ENCODE data around the gene MYO16.

MYO16 gene

DNA sequence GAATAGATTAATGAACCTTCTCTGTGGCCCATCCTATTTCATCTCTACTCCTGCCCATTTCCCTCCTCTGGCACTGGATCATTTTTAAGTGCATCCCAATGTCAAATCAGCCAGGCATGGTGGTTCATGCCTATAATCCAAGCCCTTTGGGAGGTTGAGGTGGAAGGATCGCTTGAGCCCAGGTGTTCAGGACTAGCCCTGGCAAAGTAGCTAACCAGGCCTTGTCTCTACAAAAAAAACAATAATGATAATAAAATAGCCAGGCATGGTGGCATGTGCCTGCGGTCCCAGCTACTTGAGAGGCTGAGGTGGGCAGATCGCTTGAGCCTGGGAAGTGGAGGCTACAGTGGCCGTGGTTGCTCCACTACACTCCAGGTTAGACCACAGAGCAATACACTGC is 517.0 kb downstream of the MYO16 start:
- no peak for DNase-seq (ENCODE audit: insufficient read length, low spot score)
- FAIRE-seq = no peak
- TF ChIP-seq PAX5 (IDR thresholded peaks at IDR 0.05; ENCODE audit: insufficient read depth, low read length, severe bottlenecking) (no peak), POLR2AphosphoS5 (IDR thresholded peaks at IDR 0.05; ENCODE audit: low read depth, low read length) (no peak), SPI1 (IDR thresholded peaks at IDR 0.05; ENCODE audit: low read depth, low read length) (no peak), POLR2A (IDR thresholded peaks at IDR 0.05; ENCODE audit: low read depth, low read length) (no peak), POU2F2 (IDR thresholded peaks at IDR 0.05; ENCODE audit: low read depth, low read length) (no peak), TAF1 (IDR thresholded peaks at IDR 0.05; ENCODE audit: low read depth, low read length) (no peak)

DNA sequence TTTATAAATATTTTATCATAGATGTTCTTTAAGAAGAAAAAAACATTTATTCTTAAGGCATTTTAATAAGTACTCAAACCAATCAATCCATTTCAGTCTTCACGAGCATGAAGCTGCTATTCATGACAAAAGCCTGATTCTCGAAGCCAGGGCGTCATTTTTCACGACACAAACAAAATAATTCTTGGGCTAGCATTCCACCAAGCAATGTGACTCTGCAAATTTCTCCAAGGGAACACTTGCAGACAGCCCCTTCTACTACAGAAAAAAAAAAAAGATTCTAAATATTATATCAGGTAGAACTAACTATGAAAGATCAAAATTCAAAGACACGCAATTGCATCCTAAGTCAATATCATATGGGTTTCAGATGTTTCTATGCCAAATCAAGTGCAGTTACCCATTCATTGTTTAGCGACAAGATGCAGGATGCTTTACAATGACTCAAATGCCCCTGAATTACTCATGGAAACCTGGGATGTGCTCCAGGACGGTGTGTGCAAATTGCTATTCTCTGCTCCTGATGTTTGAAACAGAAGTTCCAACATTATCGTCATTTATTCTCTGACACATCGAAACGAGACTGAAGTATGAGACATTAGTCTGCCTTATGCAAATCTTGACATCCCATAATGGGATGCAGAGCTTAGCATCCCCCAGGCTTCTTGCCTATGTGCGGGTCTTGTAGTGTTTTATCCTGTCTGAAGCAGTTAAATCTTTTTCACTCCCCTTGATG is 517.7 kb downstream of the MYO16 start:
- no peak for TF ChIP-seq POLR2A (IDR thresholded peaks at IDR 0.05; ENCODE audit: low read depth, low read length)
- TF ChIP-seq TAF1 (IDR thresholded peaks at IDR 0.05; ENCODE audit: low read depth, low read length) = no peak
- no peak for TF ChIP-seq POLR2AphosphoS5 (IDR thresholded peaks at IDR 0.05; ENCODE audit: low read depth, low read length)
- TF ChIP-seq PAX5 (IDR thresholded peaks at IDR 0.05; ENCODE audit: insufficient read depth, low read length, severe bottlenecking) = no peak
- TF ChIP-seq POU2F2 (IDR thresholded peaks at IDR 0.05; ENCODE audit: low read depth, low read length) = no peak
- no peak for TF ChIP-seq SPI1 (IDR thresholded peaks at IDR 0.05; ENCODE audit: low read depth, low read length)
- FAIRE-seq = no peak

DNA sequence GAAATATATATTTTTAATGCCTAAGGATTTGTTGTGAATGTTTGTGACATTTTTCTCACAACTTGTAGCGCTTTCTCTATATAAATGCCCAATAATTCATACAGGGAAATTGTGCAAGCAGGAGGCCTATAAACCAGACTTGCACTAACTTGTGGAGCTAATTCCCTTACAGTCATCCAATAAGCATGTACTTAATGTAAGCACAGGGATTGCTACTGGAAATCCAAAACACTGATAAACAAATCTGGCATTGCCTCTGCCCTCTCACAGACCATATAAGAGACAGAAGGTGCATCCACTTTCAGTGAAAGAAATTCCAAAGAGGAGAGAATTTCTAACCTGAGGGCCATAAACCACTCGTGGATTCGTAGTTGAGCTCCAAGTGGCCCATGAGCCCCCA is 518.8 kb downstream of the MYO16 start:
- DNase-seq (ENCODE audit: insufficient read length, low spot score) (no peak), FAIRE-seq (no peak)
- TF ChIP-seq POLR2AphosphoS5 (IDR thresholded peaks at IDR 0.05; ENCODE audit: low read depth, low read length) (no peak), PAX5 (IDR thresholded peaks at IDR 0.05; ENCODE audit: insufficient read depth, low read length, severe bottlenecking) (no peak), TAF1 (IDR thresholded peaks at IDR 0.05; ENCODE audit: low read depth, low read length) (no peak), POU2F2 (IDR thresholded peaks at IDR 0.05; ENCODE audit: low read depth, low read length) (no peak), SPI1 (IDR thresholded peaks at IDR 0.05; ENCODE audit: low read depth, low read length) (no peak), POLR2A (IDR thresholded peaks at IDR 0.05; ENCODE audit: low read depth, low read length) (no peak)

More for the DNA sequence above, 517.7 kb downstream of the MYO16 start:
- DNase-seq (ENCODE audit: insufficient read length, low spot score) = no peak

DNA sequence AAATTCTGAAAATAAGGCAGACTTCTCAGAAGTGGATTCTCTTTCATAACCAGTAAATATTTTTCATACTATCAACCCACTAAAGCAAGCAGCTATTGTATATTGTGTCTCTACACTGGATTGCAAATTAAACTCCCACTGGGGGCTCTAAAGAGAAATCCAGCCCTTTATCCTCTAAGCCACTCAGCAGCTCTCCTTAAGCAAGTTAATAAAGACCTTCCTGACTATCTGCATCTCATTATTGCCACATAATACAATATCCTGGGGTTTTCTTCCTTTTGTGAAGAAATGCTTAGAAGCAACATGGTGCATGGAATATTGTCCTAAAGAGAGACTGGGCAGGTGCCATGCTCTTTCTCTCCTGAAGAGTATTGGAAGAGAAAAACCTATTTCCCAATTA is 521.3 kb downstream of the MYO16 start:
- DNase-seq (ENCODE audit: insufficient read length, low spot score) = no peak
- no peak for FAIRE-seq
- TF ChIP-seq SPI1 (IDR thresholded peaks at IDR 0.05; ENCODE audit: low read depth, low read length) (no peak), TAF1 (IDR thresholded peaks at IDR 0.05; ENCODE audit: low read depth, low read length) (no peak), POLR2A (IDR thresholded peaks at IDR 0.05; ENCODE audit: low read depth, low read length) (no peak), POU2F2 (IDR thresholded peaks at IDR 0.05; ENCODE audit: low read depth, low read length) (no peak), POLR2AphosphoS5 (IDR thresholded peaks at IDR 0.05; ENCODE audit: low read depth, low read length) (no peak), PAX5 (IDR thresholded peaks at IDR 0.05; ENCODE audit: insufficient read depth, low read length, severe bottlenecking) (no peak)

DNA sequence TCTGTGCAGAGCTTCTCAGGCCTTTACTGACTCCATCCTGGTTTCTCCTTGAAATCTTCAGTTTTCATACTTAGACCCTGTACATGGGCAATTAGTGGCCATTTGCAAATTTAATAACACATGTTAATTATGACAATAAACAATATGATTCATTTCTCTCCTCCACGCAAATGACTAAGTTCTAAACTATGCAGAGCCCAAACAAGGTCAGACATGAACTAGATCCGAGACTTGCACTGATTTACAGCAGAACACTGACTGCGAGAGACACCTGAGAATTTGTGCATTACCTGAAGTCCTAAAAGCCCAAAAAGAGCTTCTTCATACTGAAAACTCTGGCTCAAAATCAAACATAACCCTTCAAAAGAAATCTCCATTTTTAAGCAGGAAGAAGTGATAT is 521.8 kb downstream of the MYO16 start:
- FAIRE-seq (no peak), DNase-seq (ENCODE audit: insufficient read length, low spot score) (no peak)
- TF ChIP-seq PAX5 (IDR thresholded peaks at IDR 0.05; ENCODE audit: insufficient read depth, low read length, severe bottlenecking) = no peak
- no peak for TF ChIP-seq POLR2A (IDR thresholded peaks at IDR 0.05; ENCODE audit: low read depth, low read length)
- TF ChIP-seq POLR2AphosphoS5 (IDR thresholded peaks at IDR 0.05; ENCODE audit: low read depth, low read length) = no peak
- no peak for TF ChIP-seq TAF1 (IDR thresholded peaks at IDR 0.05; ENCODE audit: low read depth, low read length)
- no peak for TF ChIP-seq SPI1 (IDR thresholded peaks at IDR 0.05; ENCODE audit: low read depth, low read length)

DNA sequence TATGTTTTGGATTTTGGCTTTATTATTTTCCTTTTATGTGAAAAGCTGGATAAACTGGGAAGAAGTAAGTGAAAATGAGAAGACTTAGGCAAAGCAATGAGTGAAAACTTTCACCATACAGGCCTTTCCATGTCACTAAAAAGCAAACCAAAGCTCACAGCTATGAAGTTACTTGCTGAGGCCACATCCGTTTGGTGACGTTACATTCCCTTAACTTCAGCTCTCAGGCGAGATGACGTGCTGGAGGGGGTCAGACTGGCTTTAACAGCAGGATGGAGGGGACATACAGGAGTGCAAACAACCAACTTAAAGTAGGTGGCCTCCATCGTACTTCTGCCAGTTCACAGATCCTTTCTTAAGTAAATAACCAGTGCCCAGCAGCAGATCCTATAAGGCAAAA is 522.3 kb downstream of the MYO16 start:
- FAIRE-seq = no peak
- DNase-seq (ENCODE audit: insufficient read length, low spot score) = no peak
- no peak for TF ChIP-seq SPI1 (IDR thresholded peaks at IDR 0.05; ENCODE audit: low read depth, low read length)
- no peak for TF ChIP-seq TAF1 (IDR thresholded peaks at IDR 0.05; ENCODE audit: low read depth, low read length)
- no peak for TF ChIP-seq POU2F2 (IDR thresholded peaks at IDR 0.05; ENCODE audit: low read depth, low read length)
- no peak for TF ChIP-seq POLR2A (IDR thresholded peaks at IDR 0.05; ENCODE audit: low read depth, low read length)
- no peak for TF ChIP-seq POLR2AphosphoS5 (IDR thresholded peaks at IDR 0.05; ENCODE audit: low read depth, low read length)
- TF ChIP-seq PAX5 (IDR thresholded peaks at IDR 0.05; ENCODE audit: insufficient read depth, low read length, severe bottlenecking) = no peak

DNA sequence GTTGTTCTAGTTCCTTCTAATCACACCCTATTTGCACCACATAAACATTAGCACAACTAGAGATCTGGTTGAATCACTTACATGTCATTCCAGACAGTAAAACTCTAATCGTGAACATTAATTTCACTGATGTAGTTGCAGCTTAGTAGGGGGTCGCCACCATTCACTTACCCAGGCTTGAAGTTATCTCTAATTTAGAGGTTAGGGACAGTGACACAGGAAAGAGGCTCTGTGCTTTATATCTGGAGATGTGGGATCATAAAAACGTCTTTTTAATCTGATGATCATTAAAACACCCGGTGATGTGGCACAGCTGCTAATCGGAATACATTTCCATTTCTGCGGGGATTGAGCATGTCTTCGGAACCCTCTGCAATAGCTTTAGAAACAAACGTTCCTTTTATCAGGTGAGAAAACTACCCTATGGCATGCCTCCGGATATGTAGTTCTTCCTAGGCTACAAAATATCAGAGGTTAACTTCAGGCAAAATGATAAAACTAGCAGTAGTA is 523.0 kb downstream of the MYO16 start:
- TF ChIP-seq PAX5 (IDR thresholded peaks at IDR 0.05; ENCODE audit: insufficient read depth, low read length, severe bottlenecking) (no peak), TAF1 (IDR thresholded peaks at IDR 0.05; ENCODE audit: low read depth, low read length) (no peak), POLR2AphosphoS5 (IDR thresholded peaks at IDR 0.05; ENCODE audit: low read depth, low read length) (no peak), POLR2A (IDR thresholded peaks at IDR 0.05; ENCODE audit: low read depth, low read length) (no peak), POU2F2 (IDR thresholded peaks at IDR 0.05; ENCODE audit: low read depth, low read length) (no peak), SPI1 (IDR thresholded peaks at IDR 0.05; ENCODE audit: low read depth, low read length) (no peak)
- no peak for FAIRE-seq
- no peak for DNase-seq (ENCODE audit: insufficient read length, low spot score)

DNA sequence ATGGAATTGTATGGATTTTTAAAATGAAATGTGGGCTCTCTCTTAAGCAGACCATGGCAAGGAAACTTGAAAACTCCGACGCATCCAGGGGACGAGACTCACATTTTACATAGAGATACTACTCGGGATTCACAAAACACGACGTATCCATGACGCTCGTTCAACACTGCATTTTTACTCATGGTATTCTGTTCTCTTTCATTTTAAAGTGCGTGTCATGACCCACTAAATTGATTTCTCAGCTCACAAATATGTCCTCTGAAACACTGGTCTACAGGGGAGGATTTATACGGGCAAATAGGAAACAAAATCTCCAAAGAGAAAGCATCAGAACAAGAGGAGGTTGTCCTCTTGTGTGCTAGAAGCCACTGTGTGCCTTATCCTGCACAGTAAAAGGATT is 523.5 kb downstream of the MYO16 start:
- TF ChIP-seq POLR2AphosphoS5 (IDR thresholded peaks at IDR 0.05; ENCODE audit: low read depth, low read length) = no peak
- FAIRE-seq (no peak), DNase-seq (ENCODE audit: insufficient read length, low spot score) (no peak)

DNA sequence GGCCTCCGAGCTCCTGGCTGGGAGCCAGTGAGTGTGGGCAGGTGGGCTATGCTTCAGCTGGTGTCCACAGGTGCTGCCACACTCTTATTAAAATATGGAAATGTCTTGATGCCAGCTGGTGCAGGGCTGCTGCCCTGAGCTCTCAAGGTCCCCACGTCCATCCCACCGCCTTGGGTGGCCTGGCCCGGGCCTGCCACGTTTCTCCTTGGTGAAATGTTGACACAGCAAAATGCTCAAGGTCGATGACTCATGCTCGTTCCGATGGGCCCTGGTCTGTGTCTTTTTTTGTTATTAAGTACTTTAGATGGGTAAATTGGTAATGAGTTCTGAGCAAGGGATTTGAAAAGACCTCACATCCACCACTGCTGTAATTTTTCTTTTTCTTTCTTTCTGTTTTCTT is 524.7 kb downstream of the MYO16 start:
- DNase-seq (ENCODE audit: insufficient read length, low spot score) = no peak
- no peak for FAIRE-seq
- TF ChIP-seq POLR2A (IDR thresholded peaks at IDR 0.05; ENCODE audit: low read depth, low read length) (no peak), TAF1 (IDR thresholded peaks at IDR 0.05; ENCODE audit: low read depth, low read length) (no peak), POU2F2 (IDR thresholded peaks at IDR 0.05; ENCODE audit: low read depth, low read length) (no peak), PAX5 (IDR thresholded peaks at IDR 0.05; ENCODE audit: insufficient read depth, low read length, severe bottlenecking) (no peak), POLR2AphosphoS5 (IDR thresholded peaks at IDR 0.05; ENCODE audit: low read depth, low read length) (no peak), SPI1 (IDR thresholded peaks at IDR 0.05; ENCODE audit: low read depth, low read length) (no peak)

DNA sequence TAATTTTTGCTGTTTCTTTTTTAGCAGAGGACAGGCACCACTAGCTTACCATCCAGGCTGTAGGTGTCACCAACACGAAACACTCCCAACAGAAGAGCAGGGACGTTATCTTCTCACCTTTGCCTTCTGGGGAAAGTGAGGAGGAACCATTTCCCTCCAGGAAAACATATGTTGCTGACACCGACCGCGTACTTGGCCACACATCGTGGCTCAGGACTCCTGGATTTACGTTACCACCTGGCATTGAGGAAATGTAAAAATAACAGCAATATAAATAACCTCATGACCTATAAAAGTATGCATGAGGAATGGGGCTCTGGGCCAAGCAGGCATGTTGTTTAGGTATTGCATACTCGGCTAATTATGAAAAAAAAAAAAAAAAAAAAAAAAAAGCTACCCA is 525.1 kb downstream of the MYO16 start:
- no peak for FAIRE-seq
- no peak for TF ChIP-seq POLR2AphosphoS5 (IDR thresholded peaks at IDR 0.05; ENCODE audit: low read depth, low read length)
- no peak for TF ChIP-seq POLR2A (IDR thresholded peaks at IDR 0.05; ENCODE audit: low read depth, low read length)
- no peak for TF ChIP-seq TAF1 (IDR thresholded peaks at IDR 0.05; ENCODE audit: low read depth, low read length)
- TF ChIP-seq SPI1 (IDR thresholded peaks at IDR 0.05; ENCODE audit: low read depth, low read length) = no peak
- no peak for TF ChIP-seq POU2F2 (IDR thresholded peaks at IDR 0.05; ENCODE audit: low read depth, low read length)
- TF ChIP-seq PAX5 (IDR thresholded peaks at IDR 0.05; ENCODE audit: insufficient read depth, low read length, severe bottlenecking) = no peak
- no peak for DNase-seq (ENCODE audit: insufficient read length, low spot score)

Data from GM12891 (cell line).